Measurements from ENCODE around the gene OTULINL.

OTULINL gene

GRCh38 chr5:14576206-14576605, 5.4 kb upstream of the OTULINL start:
- no peak for DNase-seq (ENCODE audit: low read depth in 1 of 2, low spot score in 1 of 2)

- DNase-seq (ENCODE audit: low read depth in 1 of 2, low spot score in 1 of 2): no peak
These were observed 4.4 kb upstream of the OTULINL start for GRCh38 chr5:14577079-14577725.

- DNase-seq (ENCODE audit: low read depth in 1 of 2, low spot score in 1 of 2): no peak
These were observed 3.6 kb upstream of the OTULINL start for GRCh38 chr5:14577971-14578370.

DNA sequence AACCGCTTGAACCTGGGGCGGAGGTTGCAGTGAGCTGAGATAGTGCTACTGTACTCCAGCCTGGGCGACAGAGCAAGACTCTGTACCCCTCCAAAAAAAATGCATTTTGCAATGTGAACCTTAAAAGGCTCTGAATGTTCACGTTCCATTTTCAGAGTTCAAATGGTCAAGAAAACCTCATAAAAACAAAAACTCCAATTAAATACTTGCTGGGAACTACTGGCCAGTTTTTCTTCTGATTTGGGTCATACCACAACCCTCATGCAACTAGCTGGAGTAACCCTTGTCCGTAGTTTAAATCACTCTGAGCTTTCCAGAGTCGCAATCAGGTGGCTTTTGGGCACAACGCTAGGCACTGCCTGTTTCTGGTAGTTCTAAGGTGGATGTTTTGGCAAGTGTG, 2.3 kb upstream of the OTULINL start:
- no peak for DNase-seq (ENCODE audit: low read depth in 1 of 2, low spot score in 1 of 2)

DNA sequence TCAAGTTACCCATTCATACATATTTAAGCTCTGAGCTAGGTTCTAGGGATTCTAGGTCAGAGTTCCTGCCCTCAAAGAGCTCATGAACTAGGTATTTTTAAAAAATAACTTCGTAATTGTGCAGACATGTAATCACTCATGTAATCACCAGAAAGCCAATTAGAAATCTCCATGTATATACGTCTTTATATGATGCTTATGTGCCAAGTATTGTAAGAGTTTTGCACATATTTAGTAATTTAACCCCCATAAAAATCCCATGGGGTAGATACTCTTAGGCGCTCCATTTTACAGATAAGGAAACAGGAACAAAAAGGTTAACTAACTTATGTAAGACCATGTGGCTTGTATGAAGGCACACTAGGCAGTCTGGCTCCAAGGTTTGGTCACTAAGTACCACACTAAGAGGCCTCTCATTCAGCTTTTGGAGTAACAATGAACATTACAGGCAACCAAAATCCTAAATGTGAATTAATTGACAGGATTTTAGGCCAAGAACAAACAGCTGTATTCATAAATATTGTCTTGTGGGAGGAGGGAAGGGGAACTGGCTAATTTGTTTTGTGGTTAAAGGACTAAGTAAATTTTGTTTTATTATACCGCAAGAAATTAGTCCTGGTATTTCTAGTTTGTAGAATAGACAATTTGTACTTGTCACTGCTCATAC, 1.7 kb upstream of the OTULINL start:
- DNase-seq (ENCODE audit: low read depth in 1 of 2, low spot score in 1 of 2): no peak

DNA sequence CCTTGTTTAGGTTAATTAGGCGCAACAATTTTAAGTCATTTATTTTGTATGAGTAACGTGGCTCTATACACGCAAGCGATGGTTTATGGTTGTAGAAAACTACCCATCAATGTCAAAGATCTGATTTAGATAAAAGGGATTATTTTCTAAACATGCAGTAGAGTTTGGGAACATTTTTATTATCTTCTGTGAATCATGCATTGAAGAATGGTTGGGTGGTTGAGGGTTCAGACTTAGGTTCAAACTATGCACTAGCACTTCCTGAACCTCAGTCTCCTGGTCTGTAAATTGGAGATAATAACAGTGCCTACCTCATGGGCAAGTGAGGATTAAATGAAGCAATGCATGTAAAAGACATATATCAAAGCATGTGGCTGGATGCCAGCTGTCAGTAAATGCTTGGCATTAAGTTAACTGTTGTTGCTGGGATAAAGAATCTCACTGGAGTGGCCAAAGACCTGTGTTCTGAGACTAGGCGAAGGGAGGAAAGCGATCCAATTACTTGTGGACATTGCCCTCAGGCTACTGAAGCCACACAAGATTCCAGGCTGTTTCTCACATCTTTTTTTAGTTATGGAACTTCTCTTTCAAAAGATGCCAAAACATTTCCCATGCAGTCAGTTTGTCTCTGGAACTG, 1.1 kb upstream of the OTULINL start:
- DNase-seq (ENCODE audit: low read depth in 1 of 2, low spot score in 1 of 2): no peak

GRCh38 chr5:14581891-14582796, 552 bp downstream of the OTULINL start:
- peak; percentile 71 to 72 for DNase-seq (ENCODE audit: low read depth in 1 of 2, low spot score in 1 of 2)

GRCh38 chr5:14582797-14583137, 1.2 kb downstream of the OTULINL start:
- no peak for DNase-seq (ENCODE audit: low read depth in 1 of 2, low spot score in 1 of 2)

DNA sequence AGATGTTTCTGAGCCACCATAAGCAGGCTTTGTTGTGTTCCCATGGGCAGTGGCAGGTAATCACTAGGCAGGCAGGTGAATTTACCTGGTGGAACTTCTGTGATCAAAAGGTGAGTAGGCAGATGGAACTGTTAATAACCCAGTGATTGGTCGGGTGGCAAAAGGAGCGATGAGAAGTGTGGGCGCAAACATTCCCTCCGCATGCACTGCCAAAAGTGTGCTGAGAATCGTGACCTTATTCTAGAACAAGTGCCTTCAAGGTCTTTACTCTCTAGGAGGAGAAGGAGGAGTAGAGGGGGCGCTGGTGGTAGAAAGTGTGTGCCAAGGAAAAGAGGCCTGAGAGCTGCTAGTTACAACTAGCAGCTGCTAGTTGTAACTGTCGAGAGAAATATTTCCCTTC, 3.3 kb downstream of the OTULINL start:
- DNase-seq (ENCODE audit: low read depth in 1 of 2, low spot score in 1 of 2): no peak

GRCh38 chr5:14587150-14587549, 5.6 kb downstream of the OTULINL start:
- DNase-seq (ENCODE audit: low read depth in 1 of 2, low spot score in 1 of 2): no peak

DNA sequence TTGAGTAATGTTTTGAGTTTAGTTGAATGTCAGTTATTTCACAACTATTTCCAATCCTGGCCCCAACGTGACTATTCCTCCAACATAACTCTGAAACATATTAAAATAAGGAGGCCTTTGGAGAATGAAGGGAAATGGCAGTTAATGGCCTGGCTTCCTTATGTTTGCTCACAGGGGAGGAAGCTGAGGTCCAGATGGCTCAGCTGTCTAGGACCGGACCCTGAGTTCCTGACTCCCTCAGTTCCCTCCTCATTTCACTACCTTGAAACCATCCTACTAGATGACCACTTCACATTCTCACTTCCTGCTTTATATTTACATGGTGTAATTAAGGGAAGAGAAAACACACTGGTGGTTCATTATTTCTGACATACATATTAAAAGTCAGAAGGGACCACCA, 6.6 kb downstream of the OTULINL start:
- DNase-seq (ENCODE audit: low read depth in 1 of 2, low spot score in 1 of 2): no peak

DNA sequence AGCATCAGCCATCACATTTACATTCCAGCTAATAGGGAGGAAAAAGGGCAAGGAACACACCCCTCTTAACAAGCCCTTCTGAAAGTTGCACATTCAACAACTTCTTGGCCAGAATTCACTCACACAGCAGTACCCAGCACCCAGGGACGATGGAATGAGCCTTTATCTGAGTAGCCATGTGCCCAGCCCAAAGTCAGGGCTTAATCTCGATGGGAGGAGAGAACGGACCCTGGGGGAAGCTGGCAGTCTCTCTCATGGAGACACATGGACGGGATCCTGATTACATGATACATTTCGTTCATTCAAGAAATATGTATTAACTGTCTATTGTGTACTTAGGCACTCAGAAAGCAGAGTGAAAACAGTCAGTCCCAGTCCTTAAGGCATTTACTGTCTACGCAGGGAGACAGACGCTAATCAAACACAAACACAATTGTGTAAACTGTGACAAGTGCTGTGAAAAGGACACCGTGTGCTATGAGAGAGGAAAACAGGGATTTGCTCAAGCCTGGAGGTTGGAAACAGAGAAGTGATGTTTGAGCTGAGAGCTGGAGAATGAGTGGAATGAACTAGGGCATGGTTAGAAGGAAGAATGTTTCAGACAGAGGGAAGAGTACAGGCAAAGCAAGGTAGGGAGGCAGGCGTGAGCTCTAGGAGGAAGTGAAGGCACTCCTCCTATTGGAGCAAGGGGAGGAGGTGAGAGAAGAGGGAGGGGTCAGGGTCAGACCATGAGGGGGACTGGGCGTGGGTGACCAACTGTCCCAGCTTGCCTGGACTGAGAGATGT, 7.4 kb downstream of the OTULINL start:
- no peak for DNase-seq (ENCODE audit: low read depth in 1 of 2, low spot score in 1 of 2)

- DNase-seq (ENCODE audit: low read depth in 1 of 2, low spot score in 1 of 2): no peak
These were observed 9.4 kb downstream of the OTULINL start for GRCh38 chr5:14590949-14591348.

GRCh38 chr5:14591548-14591947, 10.0 kb downstream of the OTULINL start:
- no peak for DNase-seq (ENCODE audit: low read depth in 1 of 2, low spot score in 1 of 2)

GRCh38 chr5:14593326-14594021, 11.9 kb downstream of the OTULINL start:
- DNase-seq (ENCODE audit: low read depth in 1 of 2, low spot score in 1 of 2): no peak

DNA sequence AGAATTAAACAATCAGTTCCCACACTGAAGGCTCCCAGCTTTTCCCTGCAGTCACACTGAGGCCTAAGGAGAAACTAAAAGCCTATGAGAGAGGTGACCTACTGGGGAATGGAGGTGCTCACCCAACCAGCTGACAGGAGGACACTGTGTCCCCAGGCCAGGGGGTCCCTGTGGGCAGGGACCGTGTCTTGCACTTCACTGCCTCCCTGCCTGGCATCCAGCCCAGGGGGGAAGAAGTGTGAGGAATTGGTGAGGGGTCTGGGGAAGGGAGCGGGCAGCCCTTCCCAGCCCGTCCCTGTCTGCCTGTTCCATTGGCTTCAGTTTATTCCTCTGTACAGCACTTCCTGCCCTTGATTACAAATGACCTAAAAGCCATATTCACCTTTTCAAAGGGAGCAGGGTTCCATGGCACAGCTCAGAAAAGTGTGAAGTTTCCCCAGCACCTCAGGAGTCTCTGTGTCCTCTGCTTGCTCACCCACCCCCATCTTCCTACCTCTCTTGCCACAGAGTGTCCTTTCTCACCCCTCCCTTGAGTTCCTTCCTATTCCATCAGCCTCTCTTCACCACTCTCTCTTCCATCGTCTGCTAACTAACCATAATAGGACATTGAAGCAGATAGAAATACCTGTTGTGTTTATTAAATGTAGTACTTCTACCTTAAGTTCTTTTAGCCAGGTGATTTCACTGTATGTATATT, 12.9 kb downstream of the OTULINL start:
- DNase-seq (ENCODE audit: low read depth in 1 of 2, low spot score in 1 of 2): no peak

DNA sequence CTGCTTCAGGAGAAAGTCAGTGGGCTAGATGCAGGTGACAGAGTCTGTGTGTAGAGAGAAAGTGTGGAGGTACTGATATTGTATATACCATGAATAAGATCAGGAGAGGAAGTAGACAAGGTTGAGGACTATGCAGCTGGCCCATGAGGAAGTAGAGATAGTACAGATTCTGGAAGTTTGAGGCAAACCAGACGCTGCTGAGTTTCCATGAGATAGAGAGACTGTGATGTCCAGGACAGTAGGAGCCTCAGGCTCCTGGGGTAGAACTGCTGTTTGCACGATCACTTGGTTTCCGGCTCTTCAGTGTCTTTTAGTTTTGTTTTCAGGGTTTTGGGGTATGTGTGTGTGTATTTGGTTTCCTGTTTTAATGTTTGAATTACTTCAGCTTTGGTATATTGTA, 13.6 kb downstream of the OTULINL start:
- no peak for DNase-seq (ENCODE audit: low read depth in 1 of 2, low spot score in 1 of 2)

DNA sequence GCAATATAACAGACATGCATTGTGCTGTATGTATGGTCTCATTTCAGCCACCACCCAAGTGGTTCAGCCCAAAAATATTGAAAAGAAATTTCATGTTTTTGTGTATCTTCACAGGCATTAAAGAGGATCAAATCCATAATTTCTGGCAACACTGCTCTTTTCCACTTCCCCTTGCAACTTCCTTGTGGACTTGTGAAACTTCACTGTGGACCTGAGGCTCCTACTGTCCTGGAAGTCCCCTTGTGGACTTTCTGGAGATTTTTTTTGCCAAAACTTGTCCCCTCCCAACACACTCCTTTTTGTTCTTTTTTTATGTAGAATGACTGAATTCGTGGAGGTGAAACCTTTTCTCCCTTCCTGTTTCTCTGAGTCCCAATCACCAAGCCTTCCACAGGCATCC, 14.3 kb downstream of the OTULINL start:
- DNase-seq (ENCODE audit: low read depth in 1 of 2, low spot score in 1 of 2): no peak

DNA sequence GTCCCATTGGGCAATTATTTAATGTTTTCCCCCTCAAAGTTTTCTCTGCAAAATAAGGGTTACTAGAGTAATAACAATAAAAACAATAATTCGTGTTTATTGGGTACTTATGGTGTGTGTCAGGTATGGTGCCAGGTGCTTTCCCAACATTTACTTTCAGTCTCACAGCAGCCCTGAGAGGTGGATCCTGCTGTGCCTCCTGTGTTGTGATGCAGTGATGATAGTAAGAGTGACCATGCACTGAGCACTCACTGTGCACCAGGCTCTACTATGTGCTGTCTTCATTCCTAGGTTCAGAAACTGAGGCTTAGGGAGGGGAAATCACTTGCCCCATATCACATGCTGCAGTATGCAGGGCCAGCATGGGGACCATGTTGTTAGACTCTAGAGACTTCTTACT, 15.5 kb downstream of the OTULINL start:
- no peak for DNase-seq (ENCODE audit: low read depth in 1 of 2, low spot score in 1 of 2)

GRCh38 chr5:14598225-14598624, 16.6 kb downstream of the OTULINL start:
- DNase-seq (ENCODE audit: low read depth in 1 of 2, low spot score in 1 of 2): no peak

Data from activated T-helper 1 cell treated with anti-CD3 and anti-CD28 coated beads, Interleukin-2, amount 50 U/mL, for 16 hours (primary cell).